GM12874 (cell line): ENCODE measurements around the gene SMC6.

Experiments used
- TF ChIP-seq, protein P1 (sequence below): IDR thresholded peaks from 2 replicates; pipeline ENCODE4 v1.5.1; 2011; ENCODE audit warnings: low read depth, mild to moderate bottlenecking, control low read depth, low read length, moderate library complexity; ENCODE audit not compliant: insufficient read depth

The SMC6 gene

DNA sequence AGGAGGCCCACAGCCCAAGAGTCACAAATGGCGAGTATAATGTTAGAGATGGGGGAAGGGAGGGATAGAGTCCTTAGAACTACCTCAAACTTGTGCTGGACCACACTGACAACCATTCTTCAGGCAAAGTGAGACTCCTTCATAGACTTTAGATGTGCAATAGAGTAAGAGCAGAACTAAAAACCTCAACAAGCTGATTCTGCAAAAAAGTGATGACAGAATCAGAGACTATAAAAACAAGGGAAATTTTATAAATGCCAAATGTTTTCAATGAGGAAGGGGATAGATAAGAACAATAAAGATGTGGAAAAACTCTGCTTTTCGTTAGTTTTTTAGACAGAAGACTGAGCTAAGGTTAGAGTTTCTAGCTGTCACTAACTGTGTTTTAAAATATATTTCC lies 17.7 kb downstream of the SMC6 start:
- TF ChIP-seq, protein P1, sequence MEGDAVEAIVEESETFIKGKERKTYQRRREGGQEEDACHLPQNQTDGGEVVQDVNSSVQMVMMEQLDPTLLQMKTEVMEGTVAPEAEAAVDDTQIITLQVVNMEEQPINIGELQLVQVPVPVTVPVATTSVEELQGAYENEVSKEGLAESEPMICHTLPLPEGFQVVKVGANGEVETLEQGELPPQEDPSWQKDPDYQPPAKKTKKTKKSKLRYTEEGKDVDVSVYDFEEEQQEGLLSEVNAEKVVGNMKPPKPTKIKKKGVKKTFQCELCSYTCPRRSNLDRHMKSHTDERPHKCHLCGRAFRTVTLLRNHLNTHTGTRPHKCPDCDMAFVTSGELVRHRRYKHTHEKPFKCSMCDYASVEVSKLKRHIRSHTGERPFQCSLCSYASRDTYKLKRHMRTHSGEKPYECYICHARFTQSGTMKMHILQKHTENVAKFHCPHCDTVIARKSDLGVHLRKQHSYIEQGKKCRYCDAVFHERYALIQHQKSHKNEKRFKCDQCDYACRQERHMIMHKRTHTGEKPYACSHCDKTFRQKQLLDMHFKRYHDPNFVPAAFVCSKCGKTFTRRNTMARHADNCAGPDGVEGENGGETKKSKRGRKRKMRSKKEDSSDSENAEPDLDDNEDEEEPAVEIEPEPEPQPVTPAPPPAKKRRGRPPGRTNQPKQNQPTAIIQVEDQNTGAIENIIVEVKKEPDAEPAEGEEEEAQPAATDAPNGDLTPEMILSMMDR, result no peak

DNA sequence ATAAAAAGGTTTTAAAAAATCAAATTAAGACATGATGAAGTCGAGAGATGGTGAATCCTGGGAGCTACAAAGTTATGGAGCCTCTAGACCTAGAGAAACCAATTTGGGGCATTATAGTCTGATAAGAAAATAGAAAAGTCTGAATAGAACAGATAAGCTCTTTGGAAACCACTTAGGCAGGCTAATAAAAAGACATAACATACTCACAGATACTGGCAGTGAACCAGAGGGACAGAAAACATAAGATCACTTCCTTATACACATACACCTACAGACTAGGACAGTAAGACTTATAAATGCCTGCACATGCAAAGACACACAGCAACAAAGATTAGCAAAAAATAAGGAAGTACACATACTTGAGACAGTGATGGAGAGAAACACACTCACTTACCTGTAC lies 20.0 kb downstream of the SMC6 start:
- TF ChIP-seq, protein P1, result no peak

DNA sequence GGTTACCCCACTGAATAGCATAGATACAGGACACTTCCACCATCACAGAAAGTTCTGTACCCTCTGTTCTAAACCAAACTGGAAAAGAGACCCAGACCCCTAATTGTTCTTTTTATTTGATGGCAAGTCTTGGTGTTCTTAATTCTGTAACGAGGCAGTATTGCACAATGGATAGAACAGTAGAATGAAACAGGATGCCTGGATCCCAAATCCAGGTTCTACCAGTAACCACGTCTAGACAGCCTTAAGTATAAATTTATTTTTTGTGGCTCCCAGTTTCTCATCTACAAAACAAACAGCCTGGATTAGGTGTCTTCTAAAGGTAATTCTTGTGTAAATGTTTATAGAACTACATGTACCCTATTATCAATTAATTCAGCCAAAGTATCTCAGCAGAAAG lies 23.7 kb downstream of the SMC6 start:
- TF ChIP-seq, protein P1, result no peak

DNA sequence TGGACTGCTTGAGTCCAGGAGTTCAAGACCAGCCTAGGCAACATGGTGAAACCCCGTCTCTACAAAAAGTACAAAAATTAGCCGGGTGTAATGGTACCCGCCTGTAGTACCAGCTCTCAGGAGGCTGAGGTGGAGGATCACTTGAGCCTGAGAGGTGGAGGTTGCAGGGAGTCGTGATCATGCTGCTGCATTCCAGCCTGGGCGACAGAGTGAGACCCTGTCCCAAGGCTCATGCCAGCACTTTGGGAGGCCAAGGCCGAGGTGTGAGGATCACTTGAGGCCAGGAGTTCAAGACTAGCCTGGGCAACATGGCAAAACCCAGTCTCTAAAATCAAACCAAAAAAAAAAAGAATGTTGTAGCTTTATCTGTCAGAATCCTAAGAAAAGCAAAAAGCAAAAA lies 25.4 kb downstream of the SMC6 start:
- TF ChIP-seq, protein P1, result no peak

DNA sequence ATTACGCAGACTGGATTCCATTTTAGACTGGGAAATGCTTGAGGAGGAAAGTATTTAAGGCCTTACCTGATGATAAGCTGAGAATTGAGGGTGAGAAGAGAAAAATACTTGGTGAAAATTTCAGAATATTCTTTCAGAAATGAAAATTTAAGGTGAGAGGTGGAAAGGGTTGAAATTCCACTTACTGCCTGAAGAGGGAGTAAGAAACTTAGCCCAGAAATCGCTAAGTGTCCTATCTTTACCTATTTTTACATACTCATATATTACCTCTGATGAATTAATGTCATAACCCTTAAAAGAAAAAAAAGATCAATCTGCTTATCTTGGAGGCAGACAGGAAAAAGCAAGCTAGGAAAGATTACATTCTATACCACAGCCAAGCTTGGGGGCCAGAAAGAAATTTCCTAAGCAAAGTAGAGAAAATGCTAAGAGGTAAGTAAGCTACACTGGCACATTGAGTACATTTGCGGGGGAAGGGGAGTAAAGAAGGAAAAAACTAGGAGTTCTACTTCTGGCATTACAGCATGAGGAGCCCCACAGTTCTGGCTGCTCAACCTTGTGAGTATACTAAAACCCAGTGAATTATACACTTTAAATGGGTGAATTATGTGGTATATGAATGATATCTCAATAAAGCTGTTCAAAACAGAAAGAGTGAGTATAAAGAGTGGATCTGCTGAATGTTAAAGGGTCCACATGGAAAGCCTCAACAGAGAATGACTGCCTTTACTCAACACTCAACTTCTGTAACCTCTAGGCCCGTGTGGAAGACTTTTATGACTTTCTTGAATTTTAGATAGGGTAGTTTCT lies 33.8 kb downstream of the SMC6 start:
- TF ChIP-seq, protein P1, result peak; percentile 61; the same call in 1 of the 2 replicates

DNA sequence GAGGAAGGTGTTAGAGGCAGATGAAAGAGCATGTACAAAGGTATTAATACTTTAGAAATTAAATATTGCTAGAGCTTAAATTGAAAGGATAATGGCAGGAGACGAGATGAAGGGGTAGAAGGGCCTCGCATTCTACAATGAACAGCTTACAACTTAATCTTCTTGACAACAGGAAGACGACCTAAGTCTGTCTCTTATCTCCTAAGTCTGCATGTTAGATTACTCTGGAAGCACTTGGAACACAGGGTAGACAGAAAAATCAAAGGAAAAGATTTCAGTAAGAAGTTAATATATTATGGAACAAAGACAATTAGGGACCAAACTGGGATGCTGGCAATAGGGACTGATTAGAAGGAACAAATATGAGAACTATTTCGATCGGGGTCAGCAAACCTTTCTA lies 34.9 kb downstream of the SMC6 start:
- TF ChIP-seq, protein P1, result no peak

DNA sequence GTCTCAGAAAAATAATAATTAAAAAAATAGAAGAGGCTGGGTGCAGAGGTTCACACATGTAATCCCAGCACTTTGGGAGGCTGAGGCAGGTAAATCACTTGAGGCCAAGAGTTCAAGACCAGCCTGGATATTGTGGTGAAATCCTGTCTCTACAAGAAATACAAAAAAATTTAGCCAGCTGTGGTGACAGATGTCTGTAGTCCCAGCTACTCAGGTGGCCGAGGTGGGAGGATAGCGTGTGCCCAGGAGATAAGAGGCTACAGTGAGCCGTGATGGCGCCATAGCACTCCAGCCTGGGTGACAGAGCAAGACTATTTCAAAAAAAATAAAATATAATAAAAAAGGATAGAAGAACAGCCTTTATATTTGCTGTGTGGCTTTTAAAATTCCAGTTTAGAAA lies 35.9 kb downstream of the SMC6 start:
- TF ChIP-seq, protein P1, result no peak

DNA sequence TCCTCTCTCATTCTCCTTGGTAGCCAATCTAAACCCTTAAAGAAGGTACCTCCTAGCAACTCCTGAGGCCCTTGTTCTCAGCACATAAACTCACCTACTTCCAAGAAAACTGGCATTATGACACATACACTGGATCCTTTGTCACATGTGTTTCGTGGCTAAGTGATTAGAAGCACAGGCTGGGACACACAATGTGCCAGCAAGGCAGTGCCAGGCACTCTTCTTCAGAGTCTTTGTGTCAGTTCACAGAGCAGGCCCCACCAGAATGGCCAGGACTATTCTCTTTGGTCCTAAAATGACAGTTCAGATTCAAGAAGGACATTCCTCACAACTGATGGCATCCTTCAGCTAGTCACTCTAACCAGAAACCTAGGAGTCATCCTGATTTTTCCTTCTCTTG lies 40.3 kb downstream of the SMC6 start:
- TF ChIP-seq, protein P1, result no peak
